Urothelium cell line (cell line): ENCODE results near the gene EGLN3.
A peak's percentile ranks its signal among the peaks of the same experiment; 100 is the strongest.
"Not testable (repeated sequence)": the region's sequence is repeated elsewhere in the genome, so short reads cannot be mapped to it uniquely, and the experiment has no call there.

ENCODE experiments used
- DNase-seq: peaks from one replicate; pipeline ENCODE4 v3.0.0; 2011; ENCODE audit warnings: low spot score, mixed read lengths
- FAIRE-seq: peaks from 2 replicates; lab custom pipeline; 2011; peaks lifted over from hg19 to GRCh38; lab: Jason Lieb, UNC

The EGLN3 gene

GRCh38 chr14:33950320-33951182, at the start of gene EGLN3:
Gene EGLN3, minus strand, starts transcription at chr14:33951074. Its CDS starts 322 bp downstream, at chr14:33950752.
- no peak for FAIRE-seq
- DNase-seq: peak; percentile 97

DNA sequence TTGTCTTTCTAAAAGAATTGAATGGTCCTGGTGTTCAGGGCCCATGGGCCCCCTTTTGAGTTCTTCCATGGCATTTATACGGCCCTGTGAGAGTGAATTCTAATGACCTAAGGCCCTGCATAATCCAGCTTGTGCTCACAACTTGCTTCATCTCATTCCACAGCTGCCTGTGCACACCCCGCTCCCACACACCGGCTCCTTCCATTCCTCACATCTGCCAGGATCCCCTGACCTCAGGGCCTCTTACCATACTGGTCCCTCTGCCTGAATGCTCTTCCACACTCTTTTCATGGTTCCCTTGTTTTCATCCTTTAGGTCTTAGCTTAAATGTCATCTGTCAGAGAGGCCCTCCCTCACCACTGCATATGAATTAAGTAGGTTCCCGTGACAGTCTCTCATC, 49.5 kb upstream of the EGLN3 start:
- FAIRE-seq: no peak
- DNase-seq: no peak

- no peak for FAIRE-seq
- no peak for DNase-seq
These were observed 49.0 kb upstream of the EGLN3 start for GRCh38 chr14:33999771-34000291.

DNA sequence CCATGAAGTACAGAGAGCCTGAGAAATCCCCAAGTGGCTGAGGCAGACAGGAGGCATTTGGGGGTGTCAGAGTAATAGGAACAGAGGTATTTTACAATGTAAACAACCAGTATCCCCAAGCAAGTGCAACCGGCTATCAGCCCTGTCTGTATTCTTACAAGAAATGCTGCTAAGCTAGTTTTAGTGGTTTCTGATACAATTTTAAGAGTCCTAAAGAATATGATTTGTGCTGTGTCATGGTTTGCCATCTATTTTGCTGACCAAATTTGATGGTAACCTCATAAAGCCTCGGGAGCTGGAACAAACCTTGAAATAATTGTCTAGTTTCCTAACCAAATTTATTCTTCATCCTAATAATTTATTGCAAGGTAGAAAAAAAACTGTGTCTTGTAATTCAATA, 46.7 kb upstream of the EGLN3 start:
- no peak for FAIRE-seq
- no peak for DNase-seq

DNA sequence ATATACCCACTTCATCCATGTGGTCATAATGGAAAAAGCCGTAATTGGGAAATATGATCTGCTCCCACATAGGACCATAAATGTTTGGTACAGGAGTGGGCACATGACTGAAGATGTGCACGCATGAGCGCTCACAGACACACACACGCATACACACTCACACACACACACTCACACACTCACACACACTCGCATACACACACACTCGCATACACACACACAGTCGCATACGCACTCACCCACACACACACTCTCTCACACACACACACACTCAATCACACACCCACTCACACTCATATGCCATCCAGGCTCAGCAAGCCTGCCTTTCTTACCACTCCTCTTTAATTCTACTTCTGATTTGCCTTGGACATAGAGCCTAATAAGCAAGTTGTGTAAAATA, 45.6 kb upstream of the EGLN3 start:
- no peak for FAIRE-seq
- no peak for DNase-seq

DNA sequence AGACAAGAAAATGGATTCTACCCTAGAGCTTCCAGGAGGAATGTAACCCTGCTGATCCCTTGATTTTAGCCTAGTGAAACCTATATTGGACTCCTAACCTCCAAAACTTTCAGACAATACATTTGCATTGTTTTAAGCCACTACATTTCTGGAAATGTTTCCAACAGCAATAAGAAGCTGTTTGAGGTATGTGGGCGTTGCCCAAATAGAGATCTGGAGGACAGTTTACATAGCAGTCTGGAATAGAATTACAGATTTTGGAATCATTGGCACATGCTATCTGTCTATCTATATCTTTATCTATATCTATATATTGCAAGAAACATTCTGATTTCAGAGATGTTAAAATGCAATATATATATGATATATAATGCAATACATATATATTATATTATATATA, 42.4 kb upstream of the EGLN3 start:
- DNase-seq (no peak), FAIRE-seq (no peak)

DNA sequence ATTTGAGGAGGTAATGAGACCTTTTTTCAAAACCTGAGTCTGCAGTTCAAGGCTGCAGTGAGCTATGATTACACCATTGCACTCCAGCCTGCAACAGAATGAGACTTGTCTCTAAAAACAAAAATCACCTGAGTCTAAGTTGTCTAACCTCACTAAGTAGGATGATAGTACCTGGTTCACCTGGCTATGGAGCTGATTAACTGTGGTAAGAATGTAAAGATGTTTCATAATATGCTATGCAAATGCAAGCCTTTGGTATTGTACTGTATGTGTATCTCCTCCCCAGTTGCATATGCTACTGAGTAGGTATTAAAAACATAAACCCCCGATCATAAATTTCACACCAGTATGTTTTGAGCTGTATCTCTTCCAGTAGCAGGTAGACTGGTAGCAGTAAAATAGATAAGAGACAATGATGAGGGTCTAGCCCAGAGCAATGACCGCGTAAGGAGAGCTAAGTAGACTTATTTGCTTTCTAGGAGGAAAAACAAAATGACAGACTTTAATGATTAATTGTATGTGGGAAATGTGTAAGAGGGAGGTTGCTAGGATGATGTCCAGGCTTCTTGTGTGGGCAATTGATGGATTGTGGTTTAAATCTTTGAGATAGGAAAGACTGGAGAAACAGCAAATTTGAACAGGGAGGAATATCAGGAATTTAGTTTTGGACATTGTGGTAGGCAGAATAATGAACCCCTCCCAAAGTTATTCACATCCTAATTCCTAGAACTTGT, 41.6 kb upstream of the EGLN3 start:
- DNase-seq (no peak), FAIRE-seq (no peak)

DNA sequence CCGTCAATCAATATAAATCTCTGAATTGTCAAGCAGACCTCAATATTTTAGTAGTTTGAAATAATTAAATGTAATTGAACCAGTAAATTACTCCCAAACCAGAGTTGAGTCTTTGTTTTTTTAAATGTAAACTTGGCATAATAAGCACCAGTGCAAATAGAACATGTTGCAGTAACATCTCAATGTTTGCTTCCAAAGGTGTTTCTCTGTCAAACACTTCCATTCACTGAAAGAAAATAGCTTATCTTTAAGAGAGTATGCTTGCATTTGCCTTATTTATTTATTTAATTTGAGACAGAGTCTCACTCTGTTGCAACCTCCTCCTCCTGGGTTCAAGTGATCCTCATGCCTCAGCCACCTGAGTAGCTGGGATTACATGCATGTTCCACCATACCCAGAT, 39.9 kb upstream of the EGLN3 start:
- FAIRE-seq: no peak
- DNase-seq: no peak

DNA sequence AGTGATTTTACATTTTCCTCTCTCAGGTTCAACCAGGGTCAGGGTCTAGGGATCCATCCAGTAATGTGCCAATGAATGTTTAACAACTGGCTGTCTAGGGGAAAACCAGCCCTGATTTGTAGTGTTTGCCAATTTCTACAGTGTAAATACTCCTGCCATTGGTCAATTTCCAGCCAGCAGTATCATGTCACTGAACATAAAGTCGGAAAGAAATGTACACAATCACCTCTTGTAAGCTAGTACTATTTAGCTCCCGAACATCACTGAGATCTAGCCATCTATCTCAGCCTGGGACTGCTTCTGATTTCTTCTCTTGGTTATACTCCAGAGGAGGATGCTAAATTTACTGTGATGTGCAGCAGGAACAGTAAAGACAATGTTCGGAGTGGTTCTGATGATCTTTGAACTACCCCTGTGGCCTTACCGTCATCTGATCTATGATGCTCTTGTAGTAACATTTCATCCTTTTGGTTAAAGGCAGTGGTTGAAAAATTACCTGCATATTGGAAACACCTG, 36.7 kb upstream of the EGLN3 start:
- DNase-seq (no peak), FAIRE-seq (no peak)

GRCh38 chr14:33986804-33987203, 35.9 kb upstream of the EGLN3 start:
- DNase-seq (peak; percentile 70), FAIRE-seq (no peak)

DNA sequence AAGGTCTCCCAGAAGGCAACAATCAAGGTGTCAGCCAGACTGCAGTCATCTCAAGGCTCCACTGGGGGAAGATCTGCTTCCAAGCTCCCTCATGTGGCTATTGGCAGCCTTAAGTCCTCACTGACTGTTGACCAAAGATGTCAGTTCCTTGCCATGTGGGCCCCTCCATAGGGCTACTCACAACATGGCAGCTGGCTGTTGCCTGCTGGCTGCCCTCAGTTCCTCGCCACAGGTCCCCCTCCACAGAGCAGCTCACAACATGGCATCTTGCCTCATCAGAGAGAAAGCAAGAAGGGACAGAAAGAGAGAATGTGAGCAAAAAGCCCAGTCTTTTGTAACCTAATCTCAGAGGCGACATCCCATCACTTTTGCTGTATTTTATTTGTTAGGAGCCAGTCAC, 34.4 kb upstream of the EGLN3 start:
- DNase-seq (no peak), FAIRE-seq (no peak)

DNA sequence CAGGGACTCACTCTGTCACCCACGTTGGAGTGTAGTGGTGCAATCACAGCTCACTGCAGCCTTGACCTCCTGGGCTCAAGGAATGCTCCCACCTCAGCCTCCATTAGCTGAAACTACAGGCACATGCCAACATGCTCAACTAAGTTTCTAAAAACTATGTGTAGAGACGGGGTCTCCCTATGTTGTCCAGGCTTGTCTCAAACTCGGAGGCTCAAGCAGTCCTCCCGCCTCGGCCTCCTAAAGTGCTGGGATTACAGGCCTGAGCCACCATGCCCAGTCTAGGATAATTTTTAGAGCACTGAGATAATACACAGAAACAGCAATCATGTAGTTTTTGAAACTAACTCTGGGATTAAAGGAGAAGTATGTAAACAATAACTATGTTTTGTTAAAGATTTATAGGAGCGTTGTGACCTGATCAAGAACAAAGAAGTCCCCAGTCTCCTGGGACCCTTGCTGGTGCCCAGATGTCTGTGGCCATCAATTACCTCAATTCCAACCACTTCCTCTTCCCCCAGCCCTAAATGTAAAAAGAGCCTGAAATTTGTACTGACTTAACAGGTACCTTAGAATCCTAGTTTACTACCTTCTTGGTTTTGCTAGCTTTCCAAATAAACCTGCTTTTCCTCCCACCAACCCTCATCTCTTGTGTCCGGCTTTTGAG, 28.9 kb upstream of the EGLN3 start:
- no peak for FAIRE-seq
- DNase-seq: no peak

- DNase-seq (no peak), FAIRE-seq (no peak)
These were observed 28.2 kb upstream of the EGLN3 start for GRCh38 chr14:33978892-33979612.

- DNase-seq (no peak), FAIRE-seq (no peak)
These were observed 21.8 kb upstream of the EGLN3 start for GRCh38 chr14:33972583-33973081.

DNA sequence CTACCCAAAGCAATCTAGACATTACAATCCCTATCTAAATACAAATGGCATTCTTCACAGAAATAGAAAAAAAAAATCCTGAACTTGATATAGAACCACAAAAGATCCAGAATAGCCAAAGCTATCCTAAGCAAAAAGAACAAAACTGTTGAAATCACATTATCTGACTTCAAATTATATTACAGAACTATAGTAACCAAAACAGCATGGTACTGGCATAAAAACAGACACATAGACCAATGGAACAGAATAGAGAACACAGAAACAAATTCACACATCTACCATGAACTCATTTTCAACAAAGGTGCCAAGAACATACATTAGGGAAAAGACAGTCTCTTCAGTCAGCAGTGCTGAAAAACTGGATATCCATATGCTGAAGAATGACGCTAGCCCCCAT, 19.0 kb upstream of the EGLN3 start:
- FAIRE-seq, DNase-seq: not testable (repeated sequence)

DNA sequence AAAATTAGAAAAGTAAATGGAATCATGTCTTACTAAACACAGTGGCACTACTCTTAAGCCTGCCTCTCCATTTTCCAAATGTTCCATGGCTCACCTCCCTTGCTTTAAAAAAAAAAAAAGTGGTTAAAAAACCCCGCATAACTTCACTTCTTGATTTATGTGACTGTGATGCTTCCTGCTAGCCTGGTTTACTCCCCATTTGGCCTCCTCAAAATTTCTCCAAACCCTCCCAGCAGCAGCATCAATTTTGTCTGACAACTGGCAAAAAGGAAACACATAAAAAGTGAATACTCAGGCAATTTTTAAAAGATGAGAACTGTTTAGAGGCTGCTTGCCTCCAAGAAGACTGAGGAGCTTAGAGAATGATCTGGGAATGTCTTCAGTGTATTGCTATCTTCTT, 17.8 kb upstream of the EGLN3 start:
- no peak for FAIRE-seq
- no peak for DNase-seq

DNA sequence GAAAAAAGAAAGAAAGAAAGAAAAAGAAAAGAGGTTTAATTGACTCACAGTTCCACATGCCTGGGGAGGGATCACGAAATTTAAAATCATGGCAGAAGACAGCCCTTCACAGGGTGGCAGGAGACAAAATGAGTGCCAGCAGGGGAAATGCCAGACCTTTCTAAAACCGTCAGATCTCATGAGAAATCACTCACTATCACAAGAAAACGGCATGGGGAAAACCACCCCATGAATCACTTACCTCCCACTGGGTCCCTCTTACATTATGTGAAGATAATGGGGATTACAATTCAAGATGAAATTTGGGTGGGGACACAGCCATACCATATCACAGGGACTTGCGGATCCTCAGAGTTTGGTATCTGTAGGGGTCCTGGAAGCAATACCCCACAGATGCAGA, 16.3 kb upstream of the EGLN3 start:
- FAIRE-seq: no peak

DNA sequence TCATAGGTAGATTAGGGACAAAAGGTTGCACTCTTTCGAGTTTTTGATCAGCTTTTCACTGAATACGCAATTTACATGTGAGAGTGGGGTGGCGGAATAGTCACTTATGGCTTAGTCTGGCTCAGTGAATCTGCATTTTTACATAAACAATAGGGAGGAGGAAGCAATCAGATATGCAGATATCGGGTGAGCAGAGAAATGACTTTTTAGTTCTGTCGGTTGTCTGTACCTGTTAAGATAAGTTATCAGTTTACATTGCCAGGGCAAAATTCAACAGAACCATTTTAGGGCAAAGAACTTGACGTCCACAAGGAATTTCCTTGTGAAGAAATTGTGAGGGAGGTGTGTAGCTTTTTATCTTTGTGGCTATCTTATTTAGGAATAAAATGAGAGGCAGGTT, 15.4 kb upstream of the EGLN3 start:
- DNase-seq (no peak), FAIRE-seq (no peak)

More for the DNA sequence above, 16.3 kb upstream of the EGLN3 start:
- no peak for DNase-seq

DNA sequence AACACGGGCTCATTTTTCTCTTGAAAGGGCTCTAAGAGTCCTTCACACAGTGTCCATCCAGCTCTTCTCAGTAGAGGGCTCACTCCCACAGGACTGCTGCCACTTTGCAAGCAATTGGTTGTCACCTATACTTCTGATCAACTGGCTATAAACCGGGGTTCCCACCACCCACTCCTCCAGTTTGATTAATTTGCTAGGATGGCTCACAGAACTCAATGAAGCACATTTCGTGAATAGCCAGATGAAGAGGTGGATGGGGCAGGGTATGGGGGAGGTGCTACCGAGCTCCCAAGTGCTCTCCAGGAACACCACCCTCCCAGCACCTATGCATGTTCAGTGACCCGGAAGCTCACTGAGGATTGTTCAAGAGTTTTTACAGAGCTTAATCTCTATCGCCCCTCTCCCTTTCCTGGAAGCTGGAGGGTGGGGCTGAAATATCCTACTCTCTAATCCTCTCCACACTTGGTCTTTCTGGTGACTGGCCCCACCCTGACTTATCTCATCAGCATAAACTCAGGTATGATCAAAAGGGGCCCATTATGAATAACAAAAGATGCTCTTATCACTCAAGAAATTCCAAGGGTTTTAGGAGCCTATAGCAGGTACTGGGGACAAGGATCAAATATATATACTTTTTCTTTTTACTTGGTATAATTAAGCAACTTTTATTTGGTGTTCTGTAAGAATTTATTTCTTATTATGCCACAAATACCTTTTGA, 13.9 kb upstream of the EGLN3 start:
- DNase-seq: no peak
- no peak for FAIRE-seq

GRCh38 chr14:33963892-33964291, 13.0 kb upstream of the EGLN3 start:
- FAIRE-seq (no peak), DNase-seq (no peak)
